KOPT-K1 (cell line): Measurements from ENCODE around the gene INTS4.
"Not testable (repeated sequence)": the region's sequence is repeated elsewhere in the genome, so short reads cannot be mapped to it uniquely, and the experiment has no call there.

Experiments
- H3K27ac ChIP-seq: fragments of 200-600 bp; sonication (generic); 2 replicates; pipeline ENCODE4 v1.5.1; 2016; ENCODE audit warnings: antibody characterized with exemption, mild to moderate bottlenecking, low read depth, low read length; ENCODE audit not compliant: poor library complexity, severe bottlenecking
- H3K36me3 ChIP-seq: fragments of 200-600 bp; sonication (generic); 2 replicates; pipeline ENCODE4 v1.5.1; 2017; ENCODE audit warnings: antibody characterized with exemption, mild to moderate bottlenecking, low read length, moderate library complexity; ENCODE audit not compliant: insufficient read depth
- H3K9me3 ChIP-seq: fragments of 200-600 bp; sonication (generic); 2 replicates; pipeline ENCODE4 v1.5.1; 2017; ENCODE audit warnings: antibody characterized with exemption, low read length, mild to moderate bottlenecking; ENCODE audit not compliant: insufficient read depth, poor library complexity, severe bottlenecking

The INTS4 gene

GRCh38 chr11:78010304-78010703 is 15.8 kb upstream of the INTS4 start:
- no peak overlapping the region for H3K27ac ChIP-seq
- no peaks in the 10 kb centered on the region for H3K9me3 ChIP-seq

GRCh38 chr11:78009062-78009461 is 14.6 kb upstream of the INTS4 start:
- H3K36me3 ChIP-seq: no peaks in the 10 kb centered on the region
- no peak overlapping the region for H3K27ac ChIP-seq
- H3K9me3 ChIP-seq: no peaks in the 10 kb centered on the region

More at GRCh38 chr11:78010304-78010703, 15.8 kb upstream of the INTS4 start:
- no peaks in the 10 kb centered on the region for H3K36me3 ChIP-seq

GRCh38 chr11:78000193-78000592 is 5.7 kb upstream of the INTS4 start:
- H3K36me3 ChIP-seq: no peaks in the 10 kb centered on the region
- no peak overlapping the region for H3K27ac ChIP-seq
- no peaks in the 10 kb centered on the region for H3K9me3 ChIP-seq

DNA sequence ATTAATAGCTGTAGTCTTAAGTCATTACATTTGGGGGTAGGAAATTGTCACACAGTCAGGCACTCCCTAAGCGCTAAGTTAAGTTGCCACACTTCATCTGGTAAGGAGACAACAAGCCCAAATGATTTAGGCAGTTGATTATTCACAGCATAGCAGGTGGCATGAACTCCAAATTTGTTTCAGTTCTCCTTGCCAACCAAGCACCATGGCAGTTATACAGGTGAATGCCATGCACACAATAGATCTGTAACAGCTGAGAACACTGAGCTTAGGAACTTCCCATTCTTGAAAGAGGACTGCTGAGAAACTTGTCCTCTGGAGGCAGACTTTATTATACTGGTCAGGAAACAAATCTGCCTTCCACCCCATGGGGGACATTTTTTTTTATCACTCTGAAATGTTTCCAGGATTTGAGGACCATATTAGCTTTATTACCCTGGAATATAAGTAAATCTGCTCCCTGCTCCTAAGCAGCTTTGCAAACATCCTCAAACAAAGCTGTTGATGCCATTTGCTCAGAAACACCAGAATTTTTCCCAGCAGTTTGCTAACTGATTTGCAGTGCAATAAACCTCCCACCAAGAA is 5.1 kb upstream of the INTS4 start:
- Histone ChIP-seq H3K9me3 (no peaks in the 10 kb centered on the region), H3K27ac (no peak overlapping the region), H3K36me3 (no peaks in the 10 kb centered on the region)

DNA sequence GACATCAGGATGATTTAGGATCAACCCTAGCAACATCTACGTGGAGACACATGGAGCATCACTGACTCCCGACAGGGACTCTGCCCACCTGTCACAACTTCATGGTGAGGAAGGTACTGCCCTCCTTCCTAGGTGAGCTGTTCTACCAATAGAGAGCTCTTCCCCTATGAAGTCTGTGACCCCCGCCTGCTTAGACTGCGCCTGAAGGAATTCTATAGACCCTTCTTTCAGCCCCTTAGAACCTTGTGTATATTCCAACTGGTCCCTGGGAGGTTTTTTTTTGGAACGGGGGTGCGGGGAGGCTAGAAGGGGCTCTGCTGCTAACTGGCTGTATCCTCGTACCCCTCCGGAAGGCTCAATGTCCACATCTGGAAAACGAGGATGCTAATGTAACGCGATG is 566 bp downstream of the INTS4 start:
- Histone ChIP-seq H3K27ac (peak overlapping the region; percentile 67), H3K36me3 (peaks cover 32% of the 10 kb centered on the region), H3K9me3 (no peaks in the 10 kb centered on the region)

DNA sequence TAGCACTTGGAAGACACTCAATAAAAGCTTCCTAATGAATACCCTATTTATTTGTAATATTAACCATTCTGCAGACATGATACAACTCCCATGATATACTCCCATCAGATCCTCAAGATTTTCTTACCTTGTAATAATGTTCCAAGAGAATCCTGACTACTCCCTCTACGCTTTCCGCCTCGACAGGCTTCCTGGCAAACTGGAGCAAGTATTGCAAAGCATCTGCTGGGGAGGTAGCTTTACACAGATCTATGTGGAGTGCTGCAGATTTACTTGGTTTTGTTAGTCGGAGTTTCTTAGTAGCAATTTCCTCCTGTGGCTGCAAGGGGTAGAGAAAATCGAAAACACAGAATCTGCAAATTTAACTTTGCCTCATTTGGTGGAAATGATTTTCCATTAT is 3.5 kb downstream of the INTS4 start:
- no peaks in the 10 kb centered on the region for H3K9me3 ChIP-seq
- no peak overlapping the region for H3K27ac ChIP-seq
- H3K36me3 ChIP-seq: peaks cover 61% of the 10 kb centered on the region

DNA sequence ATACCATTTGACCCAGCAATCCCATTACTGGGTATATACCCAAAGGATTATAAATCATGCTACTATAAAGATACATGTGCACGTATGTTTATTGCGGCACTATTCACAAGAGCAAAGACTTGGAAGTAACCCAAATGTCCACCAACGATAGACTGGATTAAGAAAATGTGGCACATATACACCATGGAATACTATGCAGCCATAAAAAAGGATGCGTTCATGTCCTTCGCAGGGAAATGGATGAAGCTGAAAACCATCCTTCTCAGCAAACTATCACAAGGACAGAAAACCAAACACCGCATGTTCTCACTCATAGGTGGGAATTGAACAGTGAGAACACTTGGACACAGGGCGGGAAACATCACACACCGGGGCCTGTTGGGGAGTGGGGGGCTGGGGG is 8.0 kb downstream of the INTS4 start:
- not testable (repeated sequence) for H3K27ac ChIP-seq, H3K9me3 ChIP-seq
- peaks cover 86% of the 10 kb centered on the region for H3K36me3 ChIP-seq

DNA sequence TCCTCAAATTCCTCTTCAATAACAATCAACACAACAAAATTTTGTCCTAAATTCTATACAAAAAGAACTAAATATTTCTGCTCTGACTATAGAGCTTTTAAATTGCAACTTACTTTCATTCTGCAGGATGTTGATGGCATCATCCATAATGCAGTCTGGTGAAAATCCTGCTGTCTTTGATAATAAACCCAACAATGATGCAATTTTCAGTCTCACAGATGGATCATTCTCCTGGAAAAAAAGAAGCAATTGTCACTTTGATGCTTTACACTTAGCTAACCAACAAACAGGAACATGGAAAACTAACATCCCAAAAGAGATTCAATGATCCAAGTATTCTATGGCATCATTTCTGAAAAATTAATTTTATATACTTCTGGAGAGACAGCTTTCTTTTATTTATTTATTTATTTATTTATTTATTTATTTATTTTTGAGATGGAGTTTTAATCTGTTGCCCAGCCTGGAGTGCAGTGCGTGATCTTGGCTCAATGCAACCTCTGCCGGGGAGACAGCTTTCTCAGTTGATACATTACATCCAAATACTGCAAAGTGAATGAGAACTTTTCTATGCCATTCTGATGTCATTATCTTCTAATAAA is 13.0 kb downstream of the INTS4 start:
- peaks cover 74% of the 10 kb centered on the region for H3K36me3 ChIP-seq
- no peaks in the 10 kb centered on the region for H3K9me3 ChIP-seq
- no peak overlapping the region for H3K27ac ChIP-seq

DNA sequence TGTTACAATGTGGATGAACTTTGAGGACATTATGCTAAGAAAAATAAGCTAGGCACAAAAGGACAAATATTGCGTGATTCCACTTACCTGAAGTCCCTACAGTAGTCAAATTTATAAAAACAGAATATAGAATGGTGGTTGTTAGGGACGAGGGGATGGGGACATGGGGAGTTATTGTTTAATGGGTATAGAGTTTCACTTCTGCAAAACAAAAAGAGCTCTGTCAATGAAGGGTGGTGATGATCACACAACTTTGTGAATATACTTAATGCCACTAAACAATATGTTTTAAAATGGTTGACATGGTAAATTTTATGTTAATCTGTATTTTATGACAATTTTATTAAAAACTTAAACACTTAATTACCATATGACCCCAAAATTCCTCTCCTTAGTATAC is 26.1 kb downstream of the INTS4 start:
- Histone ChIP-seq H3K9me3 (no peaks in the 10 kb centered on the region), H3K27ac (no peak overlapping the region), H3K36me3 (peaks cover 32% of the 10 kb centered on the region)

- Histone ChIP-seq H3K36me3 (peaks cover 29% of the 10 kb centered on the region), H3K27ac (no peak overlapping the region)
Observed at GRCh38 chr11:77967753-77968152, 26.7 kb downstream of the INTS4 start.

GRCh38 chr11:77967121-77967520 is 27.3 kb downstream of the INTS4 start:
- H3K27ac ChIP-seq: no peak overlapping the region
- H3K9me3 ChIP-seq: no peaks in the 10 kb centered on the region
- H3K36me3 ChIP-seq: peaks cover 29% of the 10 kb centered on the region

More at GRCh38 chr11:77967753-77968152, 26.7 kb downstream of the INTS4 start:
- no peaks in the 10 kb centered on the region for H3K9me3 ChIP-seq

DNA sequence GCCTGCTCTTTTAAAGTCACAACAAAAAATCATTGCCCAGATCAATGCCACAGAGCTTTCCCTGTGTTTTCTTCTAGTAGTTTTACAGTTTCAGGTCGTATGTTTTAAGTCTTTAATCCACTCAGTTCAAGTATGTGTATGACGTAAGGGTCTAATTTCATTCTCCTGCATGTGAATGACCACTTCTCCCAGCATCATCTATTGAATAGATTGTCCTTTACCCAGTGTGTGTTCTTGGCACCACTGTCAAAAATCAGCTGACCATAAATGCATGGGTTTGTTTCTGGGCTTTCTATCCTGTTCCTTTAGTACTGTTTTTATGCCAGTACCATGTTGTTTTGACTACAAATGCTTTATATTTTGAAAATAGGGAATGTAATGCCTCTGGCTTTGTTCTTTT is 28.1 kb downstream of the INTS4 start:
- peaks cover 29% of the 10 kb centered on the region for H3K36me3 ChIP-seq
- no peaks in the 10 kb centered on the region for H3K9me3 ChIP-seq
- no peak overlapping the region for H3K27ac ChIP-seq

DNA sequence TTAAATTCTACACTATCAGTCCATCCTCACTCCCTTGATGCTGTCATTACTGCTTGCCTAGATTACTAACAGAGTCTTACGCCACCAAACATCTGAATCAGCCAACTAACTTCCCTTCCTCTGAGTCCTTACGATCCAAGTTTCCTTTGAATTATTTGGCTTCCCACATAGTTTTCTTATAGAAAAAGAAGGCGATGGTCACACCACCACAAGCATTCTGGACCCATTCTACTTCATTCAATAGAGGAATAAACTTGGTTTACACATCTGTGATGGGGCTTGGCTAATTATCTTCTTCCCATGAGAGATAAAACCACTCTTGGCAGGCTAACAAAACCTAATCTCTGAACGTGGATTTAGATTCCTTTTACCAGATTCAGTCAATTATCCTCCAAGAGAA is 35.0 kb downstream of the INTS4 start:
- peaks cover 43% of the 10 kb centered on the region for H3K36me3 ChIP-seq
- H3K27ac ChIP-seq: no peak overlapping the region
- no peaks in the 10 kb centered on the region for H3K9me3 ChIP-seq

DNA sequence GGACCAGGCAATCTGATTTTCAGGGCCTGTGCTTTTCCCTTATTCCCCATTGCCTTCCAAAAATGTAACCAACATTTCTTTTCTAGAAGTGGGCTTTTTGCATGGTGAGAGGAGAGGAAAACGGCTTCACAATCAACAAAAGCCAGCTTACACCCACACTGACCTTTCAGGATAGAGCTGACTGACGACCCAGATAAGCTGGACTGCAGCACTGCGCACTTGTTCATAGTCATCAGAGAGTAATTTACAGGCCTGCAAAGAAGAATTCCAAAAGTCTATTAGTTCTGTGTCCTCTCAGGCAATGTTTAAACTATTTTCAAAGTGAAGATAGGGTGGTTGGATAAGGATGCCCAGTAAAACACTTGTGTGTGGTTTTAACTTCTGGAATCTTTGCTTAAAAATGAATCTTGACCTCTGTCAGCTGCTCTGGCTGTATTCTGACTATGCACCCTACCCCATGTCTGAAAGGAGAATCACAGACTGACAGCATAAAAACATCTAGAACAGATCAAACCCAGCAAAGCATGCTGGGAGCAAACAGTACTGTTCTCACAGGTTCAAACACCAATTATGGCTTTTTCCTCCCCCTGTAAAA is 35.8 kb downstream of the INTS4 start:
- not testable (repeated sequence) for H3K27ac ChIP-seq, H3K9me3 ChIP-seq
- peaks cover 46% of the 10 kb centered on the region for H3K36me3 ChIP-seq

- H3K27ac ChIP-seq, H3K9me3 ChIP-seq: not testable (repeated sequence)
- peaks cover 11% of the 10 kb centered on the region for H3K36me3 ChIP-seq
Observed at GRCh38 chr11:77943296-77943695, 51.2 kb downstream of the INTS4 start.

GRCh38 chr11:77942465-77942864 is 52.0 kb downstream of the INTS4 start:
- H3K36me3 ChIP-seq, H3K27ac ChIP-seq, H3K9me3 ChIP-seq: not testable (repeated sequence)
